ENCODE data around the gene ARL5A.

DNA sequence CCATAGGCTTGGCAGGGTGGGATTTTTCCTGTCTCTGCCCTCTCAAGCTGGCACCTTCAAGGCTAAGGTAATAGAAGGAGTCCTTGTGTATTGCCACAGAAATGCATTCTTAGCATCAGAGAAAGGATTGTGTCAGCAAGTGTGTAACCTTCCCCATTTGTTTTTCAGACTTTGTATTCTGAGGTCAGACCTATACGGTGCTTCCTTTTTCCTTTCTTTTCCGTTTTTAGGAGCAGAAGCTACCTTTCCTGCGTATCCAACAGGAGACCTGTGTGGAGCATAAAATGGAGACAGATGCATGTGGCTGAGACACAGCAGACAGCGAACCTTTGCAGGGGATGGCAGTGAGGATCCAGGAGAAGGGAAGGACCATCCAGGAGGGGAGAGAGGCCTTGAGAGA, 46.6 kb downstream of the ARL5A start:
- TF ChIP-seq CTCF (IDR thresholded peaks at IDR 0.05; ENCODE audit: insufficient read depth, low read length) = no peak
- TF ChIP-seq GABPA (IDR thresholded peaks at IDR 0.05; ENCODE audit: low read depth) = no peak

Data from HL-60 (cell line).